Stromal cell of bone marrow (primary cell): ENCODE results near the gene TSC22D2.
A peak's percentile ranks its signal among the peaks of the same experiment; 100 is the strongest.

Experiments
- DNase-seq: peaks from one replicate; pipeline ENCODE4 v3.0.0-alpha.2; 2012; ENCODE audit warnings: low read depth

TSC22D2 gene

DNA sequence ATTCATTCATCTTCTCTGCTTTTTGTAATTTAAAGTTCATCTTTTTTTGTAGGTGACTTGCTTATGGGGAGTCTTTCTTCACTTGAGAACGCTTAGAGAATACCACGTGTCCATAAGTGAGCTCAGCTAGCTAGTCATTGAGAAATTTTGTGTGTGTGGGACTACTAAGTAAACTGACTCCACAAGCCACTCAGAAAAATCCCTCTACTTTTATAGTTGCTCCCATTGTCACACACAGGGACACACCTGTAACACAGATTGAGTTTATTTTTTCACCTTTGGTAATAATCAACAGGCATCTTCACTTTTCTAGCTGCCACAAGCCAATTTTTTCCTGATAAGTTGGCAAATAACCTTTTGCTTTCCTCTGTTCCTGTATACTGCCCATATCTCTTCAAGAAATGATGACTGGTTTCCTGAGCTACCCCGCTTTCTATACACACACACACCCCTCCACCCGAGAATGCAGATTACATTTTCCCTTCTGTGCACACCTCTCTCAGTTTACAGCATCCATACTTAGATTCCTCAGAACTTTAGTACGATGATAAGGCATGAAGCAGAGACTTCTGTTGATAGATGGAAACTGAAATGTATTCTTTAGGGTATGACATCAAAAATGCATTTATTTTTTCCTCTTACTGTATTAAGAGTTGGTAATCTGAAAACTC lies 4.6 kb downstream of the TSC22D2 start:
- DNase-seq, result peak; percentile 62

DNA sequence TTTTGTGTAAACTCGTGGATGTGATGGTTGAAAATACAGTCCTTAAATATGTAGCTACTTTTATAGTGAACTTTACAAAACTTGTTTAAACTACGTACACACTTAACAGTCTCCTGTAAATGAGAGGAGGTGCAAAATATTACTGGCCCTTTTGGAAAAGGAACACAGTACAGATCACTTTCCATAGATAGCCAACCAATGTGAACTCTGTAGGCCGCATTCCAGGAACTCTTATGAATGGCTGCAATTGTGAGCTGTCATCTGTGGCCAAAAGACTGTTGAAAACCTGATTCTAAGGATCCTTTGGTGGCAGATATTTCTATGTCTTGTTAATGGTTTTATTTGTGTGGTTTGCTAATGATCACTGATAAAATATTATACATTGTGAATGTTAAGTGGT lies 6.2 kb downstream of the TSC22D2 start:
- DNase-seq, result no peak

DNA sequence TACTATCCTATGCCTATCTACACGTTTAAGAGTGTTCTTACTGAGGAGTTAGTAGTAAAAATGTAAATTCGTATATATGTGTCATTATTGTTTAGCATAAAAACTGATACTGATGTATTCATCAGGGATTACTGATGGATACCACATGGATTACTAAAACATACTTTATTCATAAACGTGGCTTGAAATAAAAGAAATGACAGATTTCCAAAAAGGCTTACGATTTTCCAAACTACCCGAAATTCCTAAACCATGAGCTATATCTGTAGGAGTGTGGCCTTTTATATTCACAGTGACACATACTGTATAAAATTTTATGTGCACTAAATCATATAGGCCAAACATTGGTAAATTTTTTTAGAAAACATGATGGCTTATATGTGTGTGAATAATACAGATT lies 6.9 kb downstream of the TSC22D2 start:
- DNase-seq, result no peak

DNA sequence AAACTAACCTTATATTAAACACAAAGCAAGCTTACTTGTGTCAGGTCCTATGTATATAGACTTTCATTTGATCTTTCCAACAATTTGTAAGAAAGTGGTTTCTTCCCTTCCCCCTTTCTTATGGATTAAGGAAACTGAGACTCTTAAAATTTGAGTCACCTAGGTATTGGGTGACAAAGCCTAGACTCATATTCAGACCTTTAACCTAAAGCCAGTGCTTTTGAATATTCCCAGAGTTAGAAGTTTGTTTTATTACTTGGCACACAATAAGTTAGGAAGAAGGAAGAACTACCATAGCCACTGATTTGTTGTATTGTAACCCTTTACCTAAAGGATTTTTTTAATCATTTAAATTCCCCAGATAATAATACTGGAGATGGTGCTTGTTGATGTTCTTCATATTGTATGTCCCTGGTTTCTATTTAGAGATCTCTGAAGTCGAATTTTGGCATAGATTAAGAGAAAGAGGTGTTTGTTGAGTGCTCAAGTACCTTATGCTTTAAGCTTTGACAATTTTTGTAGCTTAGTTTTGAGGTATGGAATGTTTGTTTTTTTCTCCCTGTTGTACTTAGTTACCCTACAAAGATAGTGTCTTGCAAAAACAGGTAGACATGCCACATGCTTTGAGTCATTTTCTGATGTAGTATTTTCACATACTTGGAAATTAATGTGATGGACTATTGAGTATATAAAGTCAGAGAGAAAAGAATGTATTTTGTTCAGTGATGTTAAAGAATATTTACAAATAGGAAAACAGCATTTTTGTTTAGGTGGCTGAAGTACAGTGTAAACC lies 11.2 kb downstream of the TSC22D2 start:
- no peak for DNase-seq

DNA sequence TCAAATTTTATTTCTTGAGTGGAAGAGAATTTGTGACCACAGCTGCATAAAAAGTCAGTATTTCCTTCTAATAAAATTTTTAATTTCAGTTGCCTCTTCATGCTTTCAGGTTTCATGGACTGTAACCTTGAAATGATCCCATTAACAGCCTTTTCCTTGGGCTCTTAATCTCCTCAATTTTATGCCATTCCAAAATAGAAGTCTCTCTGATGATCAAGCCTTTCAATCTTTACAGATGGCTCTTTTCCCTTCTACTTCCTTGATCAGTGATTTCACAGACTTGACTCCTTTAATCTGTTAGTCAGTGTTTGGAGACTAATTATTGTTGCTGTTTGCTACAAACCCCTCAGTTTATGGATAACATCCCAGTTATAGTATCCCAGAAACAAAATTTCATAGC lies 11.9 kb downstream of the TSC22D2 start:
- no peak for DNase-seq

DNA sequence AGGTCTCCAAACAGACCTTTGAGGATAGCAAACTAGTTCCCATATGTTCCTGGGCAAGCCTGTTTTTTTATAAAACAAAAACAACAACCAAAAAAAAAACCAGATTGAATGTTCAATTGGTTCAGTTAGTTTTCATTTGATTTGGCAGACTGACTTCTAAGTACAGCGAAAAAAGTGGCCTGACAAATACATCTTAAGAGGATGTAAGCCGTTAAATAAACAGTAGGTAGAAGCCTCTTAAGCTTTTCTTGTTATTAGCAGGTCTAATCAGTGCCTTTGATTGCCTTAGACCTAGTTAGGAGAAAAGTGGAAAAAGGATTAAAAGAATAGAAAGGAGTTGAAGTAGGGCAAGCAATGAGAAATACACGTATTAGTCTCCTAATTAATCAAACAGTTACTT lies 13.2 kb downstream of the TSC22D2 start:
- no peak for DNase-seq

DNA sequence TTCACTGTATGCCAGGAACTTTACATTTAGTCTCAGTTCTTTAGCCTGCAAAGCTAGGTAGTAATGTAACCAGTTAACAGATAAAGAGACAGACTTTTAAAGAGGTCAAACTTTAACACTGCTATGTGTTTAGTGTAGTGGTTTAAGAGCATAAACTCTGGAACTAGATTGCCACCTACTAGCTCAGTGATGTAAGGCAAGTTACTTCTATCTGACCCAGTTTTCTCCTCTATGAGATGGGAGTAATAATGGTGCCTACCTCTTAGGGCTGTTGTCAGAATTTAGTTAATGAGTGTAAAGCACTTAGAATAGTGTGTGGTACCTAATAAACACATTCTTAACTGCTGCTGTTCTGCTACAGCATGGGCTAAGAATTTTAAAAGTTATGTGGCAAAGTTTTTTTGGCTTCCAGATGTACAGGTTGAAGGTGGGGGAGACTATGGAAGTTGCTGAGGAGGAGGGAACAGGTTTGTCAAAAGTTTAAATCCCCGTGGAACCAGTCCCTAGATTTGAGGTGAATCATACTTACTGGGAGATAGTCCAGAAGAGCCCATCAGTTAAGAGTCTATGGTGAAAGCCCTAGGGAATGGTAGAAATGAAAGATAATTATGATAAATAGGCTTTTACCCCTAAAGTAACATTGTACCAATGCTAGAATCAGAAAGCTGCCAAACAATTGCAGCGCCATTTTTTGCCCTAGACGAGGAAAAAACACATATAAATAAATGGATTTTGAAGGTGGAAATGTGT lies 13.9 kb downstream of the TSC22D2 start:
- no peak for DNase-seq

DNA sequence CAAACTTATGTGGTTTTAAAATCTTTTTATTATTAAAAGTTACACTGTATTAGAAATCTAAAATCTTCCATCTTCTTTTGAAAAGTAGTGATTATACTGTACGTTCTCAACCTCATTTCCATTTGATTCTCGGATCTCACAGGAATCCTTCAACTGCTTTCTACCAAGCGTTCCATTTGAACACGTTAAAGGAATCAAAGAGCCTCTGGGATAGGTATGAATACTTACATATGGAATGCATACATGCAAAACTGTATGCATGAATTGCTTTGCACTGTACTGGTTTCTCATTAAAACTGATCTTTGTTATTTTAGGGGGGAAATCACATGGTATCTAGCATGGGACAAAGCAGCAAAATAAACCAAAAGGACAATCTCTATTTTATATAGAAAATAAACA lies 14.8 kb downstream of the TSC22D2 start:
- no peak for DNase-seq

DNA sequence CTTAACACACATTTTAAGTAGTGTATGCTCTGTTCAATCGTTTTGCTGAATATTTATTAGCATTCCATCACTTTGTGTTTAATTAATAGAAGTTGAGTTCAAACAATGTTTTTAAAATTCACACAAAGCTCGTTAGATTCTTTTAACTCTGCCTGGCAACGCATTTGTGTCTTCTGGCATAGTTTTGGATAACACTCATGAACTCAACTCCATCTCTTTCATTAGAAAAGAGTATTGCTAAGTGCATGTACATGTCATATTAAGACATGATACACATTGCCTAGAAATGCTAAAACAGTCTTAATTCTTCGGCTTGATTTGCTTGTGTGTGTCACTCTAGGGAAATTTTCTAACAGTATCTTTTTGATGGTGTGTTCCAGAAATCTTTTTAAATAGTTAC lies 15.7 kb downstream of the TSC22D2 start:
- DNase-seq, result no peak

DNA sequence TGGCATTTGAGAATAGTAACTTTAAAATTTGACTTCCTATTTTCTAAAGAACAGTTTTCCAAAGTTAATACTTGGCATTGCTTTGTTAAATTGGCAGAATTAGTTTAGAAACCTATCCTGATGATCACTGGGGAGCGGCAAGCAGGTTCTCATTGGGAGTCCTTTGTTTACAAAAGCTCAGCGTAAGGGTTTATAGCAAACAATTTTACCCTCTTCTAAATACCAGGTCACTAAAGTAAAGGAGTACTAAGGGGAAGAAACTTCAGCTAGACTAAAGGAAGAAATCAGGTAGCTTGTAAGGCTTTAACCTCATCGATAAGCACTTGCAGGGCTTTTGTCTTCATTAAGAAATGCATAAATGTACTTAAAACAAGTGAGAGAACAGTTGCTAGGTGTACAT lies 18.2 kb downstream of the TSC22D2 start:
- no peak for DNase-seq

DNA sequence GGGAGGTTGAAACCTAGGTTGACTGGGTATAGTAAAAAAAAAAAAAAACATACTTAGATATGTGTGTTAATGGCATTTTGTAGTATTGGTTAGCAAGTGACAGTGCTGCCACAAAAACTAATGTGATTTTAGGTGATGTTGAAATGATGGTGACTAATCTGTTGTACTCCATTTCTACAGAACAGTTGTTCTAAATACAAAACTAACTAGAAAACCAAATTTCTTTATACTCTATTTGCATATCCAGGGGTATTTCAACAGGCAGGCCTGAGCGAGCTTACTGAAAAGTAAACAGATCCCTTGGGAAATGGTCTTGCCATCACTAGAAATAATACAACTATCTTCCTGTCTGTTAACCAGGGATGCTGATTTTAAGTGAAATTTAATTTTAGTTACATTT lies 20.5 kb downstream of the TSC22D2 start:
- DNase-seq, result no peak

DNA sequence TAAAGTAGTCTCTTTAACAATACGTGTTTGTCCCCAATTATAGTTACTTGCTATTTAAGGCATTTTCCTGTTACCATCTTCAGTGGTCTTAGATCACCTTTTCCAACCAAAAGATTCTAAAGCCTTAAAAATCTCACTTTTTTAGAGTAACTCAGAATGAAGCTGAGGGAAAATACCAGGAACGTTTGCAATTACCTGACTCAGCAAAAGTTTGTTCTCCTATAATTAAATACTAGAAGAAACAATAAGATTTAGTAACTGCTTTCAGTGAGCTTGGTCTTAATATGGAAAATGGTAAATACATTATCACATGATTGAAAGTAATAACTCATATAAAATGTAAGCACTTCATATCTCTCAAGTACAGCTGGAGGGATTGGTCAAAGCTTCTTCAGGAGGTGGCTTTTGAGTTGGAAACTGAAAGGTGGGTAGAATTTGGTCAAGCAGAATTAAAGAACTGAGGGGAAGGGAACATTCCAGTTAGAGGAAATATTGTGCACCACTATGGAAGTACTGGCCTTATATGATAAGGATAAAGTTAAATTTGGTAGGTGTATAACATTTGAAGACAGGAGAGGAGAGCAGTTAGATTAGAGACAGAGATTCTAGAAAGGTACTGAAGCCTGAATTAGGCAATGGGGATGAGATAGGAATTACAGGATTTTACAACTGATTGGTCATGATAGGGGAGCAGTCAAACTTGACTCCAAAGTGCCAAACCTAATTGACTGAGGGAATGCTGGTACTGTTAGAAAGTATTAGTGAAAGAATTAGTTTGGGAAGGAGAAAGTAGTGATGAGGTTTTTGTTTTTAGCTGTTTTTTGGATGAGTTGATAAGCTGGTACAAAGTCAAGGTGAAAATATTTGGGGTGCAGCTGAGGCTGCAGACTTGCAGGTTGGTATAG lies 21.9 kb downstream of the TSC22D2 start:
- no peak for DNase-seq

DNA sequence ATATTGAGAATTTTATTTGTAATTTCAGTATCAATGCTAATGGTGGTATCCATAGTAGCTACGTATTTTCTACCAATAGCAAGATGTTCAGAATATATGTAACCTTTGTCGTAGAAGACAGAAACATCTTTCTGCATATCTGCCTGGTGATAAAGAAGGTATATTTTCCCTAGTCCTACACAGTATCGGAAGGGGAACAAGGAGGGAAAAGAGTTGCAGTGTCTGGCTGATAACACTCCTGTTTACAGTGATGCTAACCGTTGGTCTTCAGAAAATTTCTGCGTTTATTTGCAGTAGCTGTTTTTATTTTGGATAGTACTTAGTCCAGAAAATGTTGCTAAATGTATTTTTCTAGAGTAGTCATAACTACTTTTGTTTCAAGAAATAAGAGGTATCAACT lies 25.2 kb downstream of the TSC22D2 start:
- no peak for DNase-seq

DNA sequence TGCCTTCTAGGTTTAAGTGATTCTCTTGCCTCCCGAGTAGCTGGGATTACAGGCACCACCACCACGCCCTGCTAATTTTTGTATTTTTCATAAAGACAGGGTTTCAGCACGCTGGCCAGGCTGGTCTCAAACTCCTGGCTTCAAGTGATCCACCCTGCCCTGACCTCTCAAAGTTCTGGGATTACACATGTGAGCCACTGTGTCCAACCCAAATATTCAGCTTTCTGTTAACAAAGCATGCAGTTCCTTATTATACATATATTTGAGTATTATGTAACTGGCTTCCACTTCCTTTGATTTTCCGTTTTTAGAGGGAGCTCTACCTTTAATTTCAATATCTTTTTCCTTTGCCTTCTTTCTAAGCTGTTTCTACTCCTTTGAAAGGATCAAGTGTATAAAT lies 26.1 kb downstream of the TSC22D2 start:
- no peak for DNase-seq

DNA sequence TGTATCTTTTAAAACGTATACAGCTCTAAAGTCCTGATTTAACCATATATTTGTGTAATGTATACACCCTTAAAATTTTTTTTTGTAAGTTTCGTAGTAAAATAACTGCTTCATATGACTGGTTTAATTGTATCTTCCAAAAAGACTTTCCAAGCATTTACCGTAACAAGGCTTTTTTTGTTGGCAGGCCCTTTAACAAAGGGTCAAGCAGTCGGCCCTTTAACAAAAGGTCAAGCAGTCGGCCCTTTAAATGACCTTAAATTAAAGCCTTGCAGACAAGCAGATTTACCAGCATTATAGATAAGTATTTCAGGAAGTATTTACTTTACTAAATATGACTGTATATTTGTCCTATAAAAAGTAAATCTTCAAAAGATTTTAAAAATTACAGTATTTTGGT lies 28.1 kb downstream of the TSC22D2 start:
- DNase-seq, result no peak

DNA sequence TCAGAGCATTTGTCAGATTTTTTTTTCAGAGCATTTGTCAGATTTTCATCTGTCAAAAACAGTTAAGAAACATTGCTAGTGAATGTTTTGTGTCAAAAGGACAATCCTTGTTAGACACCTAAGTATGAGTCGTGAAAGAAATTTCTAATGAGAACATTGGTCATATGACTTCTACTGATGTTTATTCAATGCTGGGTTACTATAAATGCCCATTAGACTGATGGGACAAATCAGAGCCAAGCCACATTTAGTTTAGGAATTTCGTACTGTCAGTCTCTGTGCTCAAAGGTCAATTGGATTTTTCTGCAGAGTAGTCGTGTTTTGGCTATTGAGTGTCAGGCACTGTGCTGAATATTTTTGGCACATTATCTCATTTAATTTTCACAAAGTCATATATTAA lies 31.6 kb downstream of the TSC22D2 start:
- no peak for DNase-seq

DNA sequence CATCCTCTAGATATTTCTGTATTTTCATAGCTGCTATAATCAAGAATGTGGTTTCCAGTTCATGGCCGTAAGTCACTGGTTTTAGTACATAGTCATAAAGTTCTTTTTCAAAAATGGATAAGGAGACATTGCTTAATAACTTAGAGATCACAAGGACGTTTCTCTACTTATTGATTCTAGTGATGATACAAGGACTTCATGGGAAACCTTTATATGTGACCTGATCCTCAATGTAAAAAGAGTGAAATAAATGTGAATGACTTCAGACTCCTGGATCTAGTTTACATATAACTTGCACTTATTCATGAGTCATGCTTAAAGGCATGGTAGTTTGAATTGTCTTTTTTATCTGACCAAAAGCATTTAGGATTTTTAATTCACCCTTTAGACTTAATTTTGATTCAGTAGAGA lies 35.2 kb downstream of the TSC22D2 start:
- DNase-seq, result no peak

DNA sequence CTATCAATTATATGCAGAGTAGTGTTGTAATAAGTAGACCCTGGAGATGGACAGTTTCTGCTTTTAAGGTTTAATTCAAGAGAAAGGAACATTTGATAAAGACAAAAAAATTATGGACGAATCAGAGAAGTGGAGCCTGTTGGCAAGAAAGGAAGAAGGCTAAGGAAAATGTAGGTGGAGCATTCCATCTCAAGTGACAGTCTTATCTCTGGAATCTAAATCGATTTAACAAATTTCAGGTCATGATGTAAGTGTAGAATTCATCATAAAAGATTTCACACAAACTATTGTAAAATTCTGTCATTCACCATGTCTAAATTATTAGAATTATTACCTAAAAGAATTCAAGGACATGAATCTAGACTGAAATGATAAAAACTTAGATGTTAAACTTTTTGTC lies 36.3 kb downstream of the TSC22D2 start:
- DNase-seq, result no peak

DNA sequence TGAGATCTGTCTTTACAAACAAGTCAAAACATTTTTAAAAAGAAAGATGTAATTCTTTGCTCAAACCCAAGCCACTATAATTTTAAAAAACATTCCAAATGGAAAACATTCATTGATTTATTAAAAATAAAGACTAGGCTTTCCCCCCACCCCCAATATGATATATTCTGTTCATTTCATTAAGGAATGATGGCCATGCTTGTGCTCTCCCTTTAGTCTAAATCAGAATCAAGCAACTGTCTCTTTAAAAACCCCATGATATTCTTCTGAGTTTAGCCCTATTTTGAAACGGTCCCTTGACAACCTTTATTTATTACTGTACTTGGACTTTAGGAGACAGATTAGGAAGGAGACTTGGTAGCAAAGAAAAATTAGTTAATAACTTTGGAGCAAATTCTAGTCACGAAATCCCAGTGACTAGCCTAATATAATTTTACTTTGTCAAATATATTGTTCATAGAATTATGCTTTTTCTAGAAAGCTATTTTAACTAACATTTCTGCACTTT lies 38.4 kb downstream of the TSC22D2 start:
- no peak for DNase-seq

DNA sequence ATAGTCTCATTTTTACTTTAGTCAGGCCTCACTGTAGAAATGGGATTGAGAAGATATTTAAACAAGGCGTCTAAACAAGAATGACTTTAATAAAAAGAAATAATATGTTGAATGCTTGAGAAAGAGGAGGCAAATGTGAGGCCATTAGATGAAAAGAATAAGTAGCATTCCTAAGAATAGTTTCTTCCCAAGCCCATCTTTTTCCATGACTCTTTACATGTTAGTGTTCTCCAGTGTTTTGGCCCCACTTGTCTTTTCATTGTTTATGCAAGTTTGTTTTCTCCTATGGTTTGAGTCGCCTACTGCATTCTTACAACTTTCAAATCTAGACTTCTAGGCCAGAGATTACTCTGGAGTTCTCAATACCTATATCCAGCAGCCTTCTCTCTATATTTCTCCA lies 39.0 kb downstream of the TSC22D2 start:
- DNase-seq, result no peak

DNA sequence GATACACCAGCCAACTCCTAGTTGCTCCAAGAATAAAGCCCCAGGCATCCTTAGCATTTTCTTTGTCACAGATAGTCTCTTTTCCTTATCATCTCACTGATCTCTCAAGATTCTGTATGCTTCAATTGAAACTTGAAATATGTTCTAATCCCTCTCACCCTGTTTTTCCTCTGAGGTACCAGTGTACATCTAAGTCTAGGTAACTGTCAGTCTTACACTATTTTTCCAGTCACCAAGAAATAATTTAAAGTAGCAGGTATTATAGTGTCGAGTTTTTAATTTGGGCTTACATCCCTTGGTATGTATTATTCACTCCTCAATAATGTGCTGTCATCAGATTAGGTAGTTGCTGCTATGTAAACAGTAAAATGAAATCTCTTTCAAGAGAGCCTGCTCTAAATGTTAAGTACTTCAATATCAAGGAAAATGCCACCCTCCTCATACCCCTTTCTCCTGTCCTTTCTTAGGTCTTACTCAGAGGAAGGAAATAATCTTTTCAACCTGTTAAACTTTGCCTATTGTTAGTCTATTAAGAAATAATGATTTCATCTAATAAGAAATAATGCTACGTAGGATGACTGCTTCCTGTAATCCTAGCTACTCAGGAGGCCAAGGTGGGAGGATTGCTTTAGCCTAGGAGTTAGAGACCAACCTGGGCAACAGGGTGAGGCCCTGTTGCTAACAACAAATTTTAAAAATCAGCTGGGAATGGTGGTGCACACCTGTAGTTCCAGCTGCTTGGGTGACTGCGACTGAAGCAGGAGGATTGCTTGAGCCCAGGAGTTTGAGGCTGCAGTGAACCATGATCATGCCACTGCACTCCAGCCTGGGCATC lies 39.8 kb downstream of the TSC22D2 start:
- no peak for DNase-seq
